Esophagus squamous epithelium (tissue), 4 donors: ENCODE results near the gene SAC3D1.

Source experiments
- POLR2A ChIP-seq, 4 donors: fragments of 450-650 bp; IDR thresholded peaks; one replicate each; pipeline ENCODE4 v1.6.1; 2017; ENCODE audit warnings: antibody characterized with exemption in 4 of 4, mild to moderate bottlenecking in 4 of 4, moderate library complexity in 3 of 4
- TF ChIP-seq, protein P1 (sequence below), 6 experiments: fragments of 450-650 bp in 4 of 6; fragments of 200-600 bp in 2 of 6; sonication (generic) in 2 of 6; IDR thresholded peaks; one replicate each; pipeline ENCODE4 v1.5.1; 2016 to 2019; ENCODE audit warnings: antibody characterized with exemption in 6 of 6, mild to moderate bottlenecking in 4 of 6, moderate library complexity in 4 of 6

DNA sequence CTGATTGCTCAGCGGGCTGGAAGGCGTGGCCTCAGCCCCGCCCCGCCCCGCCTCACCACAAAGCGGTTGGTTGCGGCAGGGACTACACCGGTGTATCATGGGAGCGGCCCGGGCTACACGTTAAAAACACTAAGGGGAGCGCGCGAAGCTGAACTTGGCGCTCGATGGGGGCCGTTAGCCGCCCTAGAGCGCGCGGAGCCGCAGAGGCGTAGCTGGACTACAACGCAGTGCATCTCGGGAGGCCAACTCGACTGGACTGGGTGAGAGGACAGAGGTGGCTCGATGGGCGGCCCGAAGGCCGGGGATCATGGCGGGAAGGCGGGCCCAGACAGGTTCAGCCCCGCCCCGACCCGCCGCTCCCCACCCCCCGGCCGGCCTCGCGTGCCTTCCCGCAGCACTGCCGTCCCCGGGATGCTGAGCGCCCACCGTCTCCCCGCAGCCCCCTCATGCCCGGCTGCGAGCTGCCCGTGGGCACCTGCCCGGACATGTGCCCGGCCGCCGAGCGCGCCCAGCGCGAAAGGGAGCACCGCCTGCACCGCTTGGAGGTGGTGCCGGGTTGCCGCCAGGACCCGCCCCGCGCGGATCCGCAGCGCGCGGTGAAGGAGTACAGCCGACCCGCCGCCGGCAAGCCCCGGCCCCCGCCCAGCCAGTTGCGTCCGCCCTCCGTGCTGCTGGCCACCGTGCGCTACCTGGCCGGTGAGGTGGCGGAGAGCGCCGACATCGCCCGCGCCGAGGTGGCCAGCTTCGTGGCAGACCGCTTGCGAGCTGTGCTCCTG lies at the start of gene SAC3D1:
- TF ChIP-seq, protein P1, sequence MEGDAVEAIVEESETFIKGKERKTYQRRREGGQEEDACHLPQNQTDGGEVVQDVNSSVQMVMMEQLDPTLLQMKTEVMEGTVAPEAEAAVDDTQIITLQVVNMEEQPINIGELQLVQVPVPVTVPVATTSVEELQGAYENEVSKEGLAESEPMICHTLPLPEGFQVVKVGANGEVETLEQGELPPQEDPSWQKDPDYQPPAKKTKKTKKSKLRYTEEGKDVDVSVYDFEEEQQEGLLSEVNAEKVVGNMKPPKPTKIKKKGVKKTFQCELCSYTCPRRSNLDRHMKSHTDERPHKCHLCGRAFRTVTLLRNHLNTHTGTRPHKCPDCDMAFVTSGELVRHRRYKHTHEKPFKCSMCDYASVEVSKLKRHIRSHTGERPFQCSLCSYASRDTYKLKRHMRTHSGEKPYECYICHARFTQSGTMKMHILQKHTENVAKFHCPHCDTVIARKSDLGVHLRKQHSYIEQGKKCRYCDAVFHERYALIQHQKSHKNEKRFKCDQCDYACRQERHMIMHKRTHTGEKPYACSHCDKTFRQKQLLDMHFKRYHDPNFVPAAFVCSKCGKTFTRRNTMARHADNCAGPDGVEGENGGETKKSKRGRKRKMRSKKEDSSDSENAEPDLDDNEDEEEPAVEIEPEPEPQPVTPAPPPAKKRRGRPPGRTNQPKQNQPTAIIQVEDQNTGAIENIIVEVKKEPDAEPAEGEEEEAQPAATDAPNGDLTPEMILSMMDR (IDR thresholded peaks at IDR 0.05), result no peak
- peak in 3 of 4 donors; percentile 31 to 51 (median 45) for TF ChIP-seq POLR2A (IDR thresholded peaks at IDR 0.05)
